ENCODE measurements around the gene METTL25B.

GRCh38 chr1:156681196-156681960 lies 46.9 kb upstream of the METTL25B start:
- TF ChIP-seq CTCF (IDR thresholded peaks at IDR 0.05): no peak
- no peak for TF ChIP-seq EP300 (IDR thresholded peaks at IDR 0.05)
- no peak for TF ChIP-seq POLR2AphosphoS5 (IDR thresholded peaks at IDR 0.05)

Measured in stomach (tissue), 4 donors.